A673 (cell line): ENCODE results near the gene BAHD1. TPM values are rescaled to one million over a fixed set of nuclear protein-coding genes. Genes with fewer than 3 reads are reported as not detected.

ENCODE experiments used
- BruUV-seq: library from RNA; stranded (reverse); fragments of 400-500 nt; replicated peaks from 2 replicates; lab custom pipeline; 2021; lab: Mats Ljungman, UMichigan
- CTCF ChIA-PET: fragments of 300-600 bp; sonication (Branson Sonifier 250); formaldehyde crosslinking; loops from one replicate; lab custom pipeline; 2022; ENCODE audit warnings: antibody characterized with exemption; lab: Charles Lee
- POLR2A ChIA-PET: fragments of 300-600 bp; sonication (Branson Sonifier 250); formaldehyde crosslinking; loops from one replicate; lab custom pipeline; 2022; ENCODE audit warnings: antibody characterized with exemption; ENCODE audit not compliant: low non-redundant PET; lab: Charles Lee
- DNase-seq: peaks from one replicate; pipeline ENCODE4 v3.0.0-alpha.2; 2015; ENCODE audit warnings: low spot score
- H3K27ac ChIP-seq: fragments of 200-600 bp; sonication (generic); 2 replicates; pipeline ENCODE4 v1.5.1; 2016; ENCODE audit warnings: mixed run types, low read depth, mild to moderate bottlenecking, mixed read lengths, antibody characterized with exemption, low read length; ENCODE audit not compliant: poor library complexity, severe bottlenecking
- H3K27me3 ChIP-seq: fragments of 200-600 bp; sonication (generic); replicated peaks from 2 replicates; pipeline ENCODE4 v1.6.1; 2017; ENCODE audit warnings: mixed run types, low read depth, mild to moderate bottlenecking, mixed read lengths, antibody characterized with exemption, low read length; ENCODE audit not compliant: insufficient read depth, poor library complexity
- H3K36me3 ChIP-seq: fragments of 200-600 bp; sonication (generic); 2 replicates; pipeline ENCODE4 v1.6.1; 2016; ENCODE audit warnings: mixed run types, mild to moderate bottlenecking, mixed read lengths, antibody characterized with exemption, low read length; ENCODE audit not compliant: insufficient read depth, poor library complexity, severe bottlenecking
- H3K4me1 ChIP-seq: fragments of 200-600 bp; sonication (generic); 2 replicates; pipeline ENCODE4 v1.6.1; 2017; ENCODE audit warnings: mixed run types, mild to moderate bottlenecking, mixed read lengths, antibody characterized with exemption, low read length; ENCODE audit not compliant: insufficient read depth, poor library complexity, severe bottlenecking
- H3K4me3 ChIP-seq: fragments of 200-600 bp; sonication (generic); 2 replicates; pipeline ENCODE4 v1.5.1; 2016; ENCODE audit warnings: low read depth, mixed run types, mild to moderate bottlenecking, mixed read lengths, low read length; ENCODE audit not compliant: poor library complexity, severe bottlenecking
- H3K9me3 ChIP-seq: fragments of 200-600 bp; sonication (generic); 2 replicates; pipeline ENCODE4 v1.6.1; 2016; ENCODE audit warnings: mixed run types, low read depth, mild to moderate bottlenecking, mixed read lengths, antibody characterized with exemption, low read length; ENCODE audit not compliant: poor library complexity, severe bottlenecking
- CTCF ChIP-seq: fragments of 300-800, 200-600 bp; sonication (generic); conservative IDR thresholded peaks from 2 replicates; pipeline ENCODE4 v1.5.1; 2017; ENCODE audit warnings: low read depth, mild to moderate bottlenecking, antibody characterized with exemption, low read length, moderate library complexity, mixed read lengths
- EZH2 ChIP-seq: fragments of 200-600 bp; sonication (generic); IDR thresholded peaks from 2 replicates; pipeline ENCODE4 v1.6.1; 2017; ENCODE audit warnings: borderline replicate concordance, low read depth, mild to moderate bottlenecking, mixed read lengths, antibody characterized with exemption, low read length; ENCODE audit not compliant: poor library complexity, severe bottlenecking
- intact Hi-C: fragments of 100-400 bp; cut with micrococcal nuclease; formaldehyde crosslinking; loops from one replicate; pipeline ENCODE4 v1.10.0; 2022; ENCODE audit not compliant: unreplicated experiment
- total RNA-seq: library from RNA; stranded (reverse); gene quantifications from 2 replicates; pipeline ENCODE4 v1.2.3, GENCODE V29; 2021

BAHD1 gene
- total RNA-seq, 1 experiment from 2014 or later, result 33.5 TPM

GRCh38 chr15:40510201-40510600 is 69.4 kb downstream of the BAHD1 start:
- intact Hi-C loops, result loop anchor here (10.0 kb wide), 1 partner anchor 165 kb away; the partner anchor contains the start of gene CCDC9B
- no TSS peak for BruUV-seq
- ChIA-PET POLR2A (no interaction called here), CTCF (no interaction called here)
- Histone ChIP-seq H3K27ac (no peak overlapping the region), H3K4me1 (no peaks in the 10 kb centered on the region), H3K36me3 (no peaks in the 10 kb centered on the region), H3K27me3 (peaks cover 8% of the 10 kb centered on the region), H3K9me3 (no peaks in the 10 kb centered on the region), H3K4me3 (no peak overlapping the region)
- TF ChIP-seq EZH2 (no peak), CTCF (no peak)
- DNase-seq, result no peak

- Histone ChIP-seq H3K27ac (no peak overlapping the region), H3K27me3 (peaks cover 8% of the 10 kb centered on the region), H3K4me3 (peak overlapping the region; percentile 36), H3K9me3 (no peaks in the 10 kb centered on the region), H3K4me1 (no peaks in the 10 kb centered on the region), H3K36me3 (no peaks in the 10 kb centered on the region)
- intact Hi-C loops, result loop anchor here (10.0 kb wide), 1 partner anchor 166 kb away; the partner anchor contains the start of gene CCDC9B
- DNase-seq, result no peak
- BruUV-seq, result no TSS peak
- TF ChIP-seq CTCF, result no peak
- no peak for TF ChIP-seq EZH2
- POLR2A ChIA-PET, result no interaction called here
- CTCF ChIA-PET, result no interaction called here
These were observed 70.3 kb downstream of the BAHD1 start for GRCh38 chr15:40511093-40511471.

- peak; percentile 29 for TF ChIP-seq EZH2
- no peak for TF ChIP-seq CTCF
- no peaks in the 10 kb centered on the region for H3K4me1 ChIP-seq
- peaks cover 8% of the 10 kb centered on the region for H3K27me3 ChIP-seq
- no peak overlapping the region for H3K27ac ChIP-seq
- no peaks in the 10 kb centered on the region for H3K9me3 ChIP-seq
- POLR2A ChIA-PET, result no interaction called here
- H3K36me3 ChIP-seq, result no peaks in the 10 kb centered on the region
- no TSS peak for BruUV-seq
- intact Hi-C loops, result loop anchor here (10.0 kb wide), 1 partner anchor 167 kb away; the partner anchor contains the start of gene CCDC9B
- no peak for DNase-seq
- H3K4me3 ChIP-seq, result peak overlapping the region; percentile 36
- CTCF ChIA-PET, result interaction anchor here (0.6 kb wide), 1 partner anchor 122 kb away, joined by 5 read pairs; no protein-coding TSS in a partner anchor
These were observed 70.8 kb downstream of the BAHD1 start for GRCh38 chr15:40511472-40512133.
